HG02763 (cell line): ENCODE measurements around the gene TRAF3.
"Not testable (repeated sequence)": the region's sequence is repeated elsewhere in the genome, so short reads cannot be mapped to it uniquely, and the experiment has no call there.

ENCODE experiments used
- ATAC-seq: cut with Tn5 transposase; IDR thresholded peaks from one replicate; pipeline ENCODE4 v1.9.1; 2021; ENCODE audit warnings: mild to moderate bottlenecking, moderate library complexity; ENCODE audit not compliant: unreplicated experiment

TRAF3 gene

DNA sequence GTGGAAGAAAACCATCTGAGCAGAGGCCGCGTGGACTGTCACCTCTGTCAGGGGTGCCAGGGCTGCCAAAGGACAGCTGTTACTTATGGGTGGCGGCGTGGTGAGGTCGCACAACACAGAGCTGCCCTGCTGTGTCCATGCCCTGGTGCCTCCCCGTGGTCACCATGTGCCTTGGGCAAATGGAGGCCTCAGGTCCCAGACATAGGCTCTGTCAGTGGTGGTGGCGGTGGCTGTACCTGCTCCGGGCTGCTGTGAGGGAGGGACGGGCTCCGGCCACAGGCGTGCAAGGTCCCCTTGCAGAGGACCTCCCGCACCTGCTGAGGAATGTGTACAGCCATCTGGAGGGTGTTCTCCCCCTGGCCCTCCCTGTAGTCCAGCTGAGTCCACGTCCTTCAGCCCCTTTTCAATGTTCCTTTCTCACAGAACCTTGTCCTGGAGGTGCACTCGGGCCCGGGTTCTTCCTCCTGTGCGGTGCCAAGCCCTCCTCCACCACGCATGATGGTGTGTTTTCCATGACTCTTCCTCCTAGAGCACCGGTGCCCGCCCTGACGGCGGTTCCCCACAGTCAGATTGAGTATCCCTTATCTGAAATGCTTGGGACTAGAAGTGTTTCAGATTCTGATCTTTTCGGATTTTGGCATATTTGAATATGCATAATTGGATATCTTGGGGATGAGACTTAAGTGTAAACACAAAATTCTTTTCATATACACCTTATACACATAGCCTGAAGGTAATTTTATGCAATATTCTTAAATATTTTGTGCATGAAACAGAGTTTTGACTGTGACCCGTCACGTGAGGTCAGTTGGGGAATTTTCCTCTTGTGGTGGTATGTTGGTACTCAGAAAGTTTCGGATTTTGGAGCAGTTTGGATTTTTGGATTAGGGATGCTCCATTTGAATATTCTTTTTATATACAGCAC is 49.8 kb downstream of the TRAF3 start:
- ATAC-seq = no peak

DNA sequence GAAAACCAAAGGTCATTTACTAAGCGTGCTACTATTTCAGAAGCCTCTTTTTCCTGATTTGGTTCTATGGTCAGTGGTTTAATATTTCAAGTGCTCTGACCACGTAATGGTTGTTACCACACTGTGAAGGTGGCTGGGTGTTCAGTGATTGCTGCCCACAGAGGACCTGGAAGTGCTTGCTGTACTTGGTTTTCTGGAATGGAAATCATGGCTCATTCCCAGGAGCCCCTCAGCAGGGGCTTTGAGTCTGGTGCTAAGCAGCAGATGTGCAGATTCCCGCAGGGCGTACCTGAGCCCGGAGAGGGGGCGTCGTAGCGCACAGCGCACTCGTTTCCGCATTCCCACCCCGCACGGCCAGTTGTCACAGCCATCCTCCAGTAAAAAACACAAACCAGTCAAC is 50.5 kb downstream of the TRAF3 start:
- no peak for ATAC-seq

DNA sequence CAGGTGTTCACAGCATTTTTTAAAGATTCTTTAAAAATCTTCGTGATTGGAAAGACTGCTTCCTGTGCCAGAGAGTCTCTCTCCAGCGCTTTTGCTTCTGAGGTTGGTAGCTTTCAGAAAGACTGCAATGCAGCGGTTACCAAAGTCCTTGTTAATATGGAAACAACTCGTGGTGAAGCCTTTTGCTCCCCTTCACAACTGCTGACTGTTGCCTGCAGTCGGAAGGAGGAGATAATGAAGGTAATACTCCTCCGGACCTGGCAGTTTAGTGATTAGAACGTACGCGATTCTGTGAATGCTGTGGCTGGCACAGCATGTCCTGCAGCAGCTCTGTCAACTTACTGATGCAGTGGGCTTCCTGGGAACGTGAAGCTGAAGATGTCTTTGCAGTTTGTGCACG is 50.9 kb downstream of the TRAF3 start:
- ATAC-seq = no peak

DNA sequence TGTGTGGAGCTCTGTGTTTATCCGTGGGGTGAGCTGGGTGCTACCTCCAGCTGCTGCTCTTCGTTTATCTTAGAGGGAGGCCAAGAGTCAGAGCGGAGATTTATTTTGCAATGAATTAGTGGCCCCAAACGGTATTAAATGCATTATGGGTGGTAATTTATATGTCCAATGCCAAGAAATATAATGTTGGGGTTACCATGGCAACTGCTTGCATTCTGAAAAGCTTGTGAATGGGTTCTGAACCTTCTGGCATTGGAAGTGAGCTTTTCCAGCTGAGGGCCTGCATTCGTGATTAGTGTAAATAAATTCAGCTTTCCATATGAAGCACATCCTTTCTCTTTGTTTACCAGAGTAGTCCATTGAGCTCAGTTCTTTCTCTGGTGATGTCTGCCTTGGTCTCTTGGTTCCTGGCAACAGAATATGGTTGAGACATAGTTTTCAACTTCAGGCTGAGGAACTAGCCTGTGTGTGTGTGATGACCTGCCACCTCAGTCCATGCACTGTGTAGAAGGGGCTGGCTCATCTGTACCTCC is 51.8 kb downstream of the TRAF3 start:
- no peak for ATAC-seq

DNA sequence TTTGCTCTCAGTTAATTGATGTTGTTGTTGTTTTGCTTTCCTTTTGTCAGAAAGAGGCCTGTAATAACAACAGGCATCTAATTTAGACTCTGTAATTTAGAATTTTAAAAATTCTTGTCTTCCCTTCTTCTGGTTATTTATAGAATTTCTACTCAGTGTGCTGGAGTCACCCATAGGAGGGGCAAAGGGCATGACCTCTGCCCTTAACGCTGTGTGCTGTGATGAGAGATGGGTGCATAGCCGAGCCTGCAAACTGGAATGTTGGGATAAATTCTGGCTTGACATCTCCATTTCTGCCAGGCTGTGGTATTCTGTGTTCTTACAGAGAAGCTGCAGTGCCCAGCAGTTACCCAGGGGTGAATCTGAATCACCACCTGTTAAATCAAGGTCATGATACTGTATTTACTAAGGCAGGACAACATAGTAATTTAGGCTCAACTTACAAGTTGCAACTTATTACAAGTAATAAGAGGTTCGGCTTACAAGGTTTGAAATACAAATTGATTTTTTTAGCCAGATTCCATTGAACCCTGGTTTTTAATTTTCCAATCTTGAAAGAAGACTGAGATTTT is 53.3 kb downstream of the TRAF3 start:
- no peak for ATAC-seq

DNA sequence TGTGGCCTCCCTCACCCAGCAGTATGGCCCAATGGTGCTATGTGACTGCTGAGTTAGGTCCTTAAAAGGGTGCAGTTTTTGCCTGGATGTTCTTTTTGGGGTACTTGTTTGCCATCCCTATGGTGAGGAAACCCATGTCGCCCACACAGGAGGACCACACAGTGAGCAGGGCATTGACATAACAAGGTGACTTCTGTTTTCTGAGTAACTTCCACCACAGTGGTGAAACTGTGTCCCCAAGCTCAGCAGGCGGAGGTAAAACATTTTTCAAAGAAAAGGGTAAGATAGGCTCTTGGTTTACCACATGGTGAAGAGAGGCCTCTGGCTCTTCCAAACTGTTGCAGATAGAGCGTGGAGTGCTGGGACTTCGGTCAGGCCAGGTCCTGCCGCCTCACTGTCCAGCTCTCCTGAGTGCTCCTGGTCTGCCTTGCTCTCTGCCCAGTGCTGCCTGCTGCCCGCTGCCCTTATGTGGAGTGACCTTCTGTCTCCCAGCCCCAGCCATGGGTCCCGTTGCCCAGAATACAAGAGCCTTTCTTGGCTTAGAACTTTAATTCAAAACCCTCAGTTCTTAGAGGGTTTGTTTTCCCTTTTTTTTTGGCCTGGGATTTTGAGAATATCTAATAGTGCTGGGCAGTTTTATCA is 54.0 kb downstream of the TRAF3 start:
- no peak for ATAC-seq

DNA sequence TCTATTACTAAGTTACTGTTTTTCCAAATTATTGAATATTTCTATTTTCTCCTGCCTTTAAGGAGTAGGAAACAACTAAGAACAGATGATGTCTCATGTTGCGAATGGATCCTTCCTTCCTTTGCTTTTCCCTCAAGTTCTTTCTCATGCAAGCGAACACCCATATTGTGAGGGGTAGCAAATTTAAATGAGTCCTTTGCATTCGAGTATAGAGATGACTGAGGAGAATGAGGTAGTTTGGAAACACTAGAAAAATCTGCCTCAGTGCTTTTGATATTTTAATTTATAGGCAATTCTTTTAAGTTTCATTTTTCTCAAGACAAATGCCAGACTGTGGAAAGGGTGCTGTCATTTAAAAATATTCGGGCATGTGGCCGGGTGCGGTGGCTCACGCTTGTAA is 56.1 kb downstream of the TRAF3 start:
- no peak for ATAC-seq

DNA sequence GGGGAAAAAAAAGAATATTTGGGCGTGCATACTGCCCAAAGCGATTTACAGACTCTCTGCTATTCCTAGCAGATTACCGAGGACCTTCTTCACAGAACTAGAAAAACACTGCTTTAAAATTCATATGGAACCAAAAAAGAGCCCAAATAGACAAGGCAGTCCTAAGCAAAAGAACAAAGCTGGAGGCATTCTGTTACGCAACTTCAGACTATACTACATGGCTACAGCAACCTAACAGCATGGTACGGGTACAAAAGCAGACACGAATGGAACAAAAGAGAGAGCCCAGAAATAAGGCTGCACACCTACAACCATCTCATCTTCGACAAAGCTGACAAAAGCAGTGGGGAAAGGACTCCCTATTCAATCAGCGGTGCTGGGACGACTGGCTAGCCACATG is 56.7 kb downstream of the TRAF3 start:
- no peak for ATAC-seq

DNA sequence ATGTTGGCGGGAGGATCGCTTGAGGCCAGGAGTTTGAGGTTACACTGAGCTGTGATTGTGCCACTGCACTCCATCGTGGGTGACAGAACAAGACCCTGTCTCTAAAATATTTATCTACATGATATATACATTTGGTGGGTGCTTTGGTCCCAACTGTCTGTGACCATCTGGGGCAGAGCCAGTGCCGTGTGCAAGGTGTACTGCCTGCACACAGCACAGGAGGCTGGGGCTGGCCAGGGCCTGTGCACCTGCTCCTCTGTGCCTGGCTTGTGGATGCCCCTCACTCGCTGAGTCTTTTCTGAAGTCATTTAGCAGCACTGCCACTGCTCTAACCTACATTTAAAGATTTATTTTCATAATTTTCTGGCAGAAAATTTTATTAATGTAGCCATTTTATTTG is 58.7 kb downstream of the TRAF3 start:
- ATAC-seq = no peak

DNA sequence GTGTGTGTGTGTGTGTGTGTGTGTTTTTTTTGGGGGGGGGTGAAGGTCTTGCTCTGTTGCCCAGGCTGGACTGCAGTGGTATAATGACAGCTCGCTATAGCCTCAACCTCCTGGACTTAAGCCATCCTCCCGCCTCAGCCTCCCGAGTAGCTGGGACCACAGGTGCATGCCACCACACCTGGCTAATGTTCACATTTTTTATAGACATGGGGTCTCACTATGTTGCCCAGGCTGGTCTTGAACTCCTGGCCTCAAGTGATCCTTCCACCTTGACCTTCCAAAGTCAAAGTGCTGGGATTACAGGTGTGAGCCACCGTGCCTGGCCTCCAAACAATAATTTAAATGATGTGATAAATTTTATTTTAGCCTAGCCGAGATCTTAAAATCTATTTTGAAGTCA is 59.9 kb downstream of the TRAF3 start:
- not testable (repeated sequence) for ATAC-seq

DNA sequence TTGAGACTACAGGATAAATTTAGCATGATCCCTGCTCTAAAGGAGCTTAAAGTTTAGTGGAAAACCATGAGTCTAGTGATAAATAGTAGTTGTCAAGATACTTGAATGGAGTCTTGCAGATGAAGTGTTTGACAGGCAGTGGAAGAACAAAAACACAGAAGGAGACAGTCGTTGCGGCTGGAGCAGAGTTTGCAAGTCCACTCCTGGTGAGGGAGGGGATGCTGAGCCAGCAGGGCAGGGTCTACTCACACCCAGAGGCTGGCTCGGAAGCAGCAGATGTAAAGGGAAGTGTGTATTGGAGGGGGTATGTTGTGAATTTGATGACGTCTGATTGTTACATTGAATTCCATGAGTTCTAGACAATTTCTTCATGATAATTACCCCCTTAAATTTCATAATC is 61.3 kb downstream of the TRAF3 start:
- ATAC-seq = no peak

DNA sequence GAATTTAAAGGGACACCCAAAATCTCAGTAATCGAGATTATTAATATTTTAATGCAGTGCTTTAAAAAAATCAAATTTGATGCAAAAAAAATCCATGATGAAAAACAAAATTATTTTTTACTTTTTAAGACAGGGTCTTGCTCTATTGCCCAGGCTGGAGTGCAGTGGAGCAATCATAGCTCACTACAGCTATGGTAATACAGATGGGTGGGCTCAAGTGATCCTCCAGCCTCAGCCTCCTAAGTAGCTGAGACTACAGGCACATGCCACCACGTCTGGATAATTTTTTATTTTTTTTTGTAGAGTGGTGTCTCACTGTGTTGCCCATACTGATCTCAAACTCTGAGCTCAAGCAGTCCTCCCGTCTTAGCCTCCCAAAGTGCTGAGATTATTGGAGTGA is 62.9 kb downstream of the TRAF3 start:
- no peak for ATAC-seq

DNA sequence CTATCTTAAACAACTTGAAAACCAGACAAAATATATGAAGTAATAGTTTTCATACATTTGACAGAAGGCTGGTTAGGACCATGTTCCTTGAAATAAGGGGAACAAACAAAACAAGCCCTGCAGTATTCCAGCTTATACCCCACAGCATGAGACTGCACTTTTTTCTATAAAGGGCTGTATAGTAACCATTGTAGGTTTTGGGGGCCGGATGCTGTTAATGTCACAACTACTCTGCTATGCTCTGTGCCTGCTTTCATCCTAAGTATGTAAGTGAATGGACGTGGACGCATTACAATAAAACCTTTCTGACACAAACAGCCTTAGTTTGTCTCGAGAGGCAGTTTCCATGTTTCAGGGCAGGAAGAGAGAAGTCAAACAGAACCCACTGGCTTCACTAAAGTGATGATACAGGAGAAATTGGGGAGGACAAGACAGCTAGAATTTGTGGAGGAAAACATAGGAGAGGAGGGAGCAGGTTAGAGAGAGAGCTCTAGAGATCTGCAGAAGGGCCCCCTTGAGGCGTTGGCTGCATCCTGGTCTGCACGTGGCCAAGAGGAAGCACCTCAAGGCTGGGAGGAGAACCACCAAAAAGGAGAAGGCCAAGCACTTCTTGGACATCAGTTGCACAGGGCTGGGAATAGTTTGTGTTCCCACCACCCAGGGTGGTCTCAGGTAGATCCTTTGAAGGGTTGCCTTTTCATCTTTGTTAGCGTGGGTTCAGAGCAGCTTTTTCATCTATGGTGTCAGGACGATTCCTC is 63.7 kb downstream of the TRAF3 start:
- no peak for ATAC-seq

DNA sequence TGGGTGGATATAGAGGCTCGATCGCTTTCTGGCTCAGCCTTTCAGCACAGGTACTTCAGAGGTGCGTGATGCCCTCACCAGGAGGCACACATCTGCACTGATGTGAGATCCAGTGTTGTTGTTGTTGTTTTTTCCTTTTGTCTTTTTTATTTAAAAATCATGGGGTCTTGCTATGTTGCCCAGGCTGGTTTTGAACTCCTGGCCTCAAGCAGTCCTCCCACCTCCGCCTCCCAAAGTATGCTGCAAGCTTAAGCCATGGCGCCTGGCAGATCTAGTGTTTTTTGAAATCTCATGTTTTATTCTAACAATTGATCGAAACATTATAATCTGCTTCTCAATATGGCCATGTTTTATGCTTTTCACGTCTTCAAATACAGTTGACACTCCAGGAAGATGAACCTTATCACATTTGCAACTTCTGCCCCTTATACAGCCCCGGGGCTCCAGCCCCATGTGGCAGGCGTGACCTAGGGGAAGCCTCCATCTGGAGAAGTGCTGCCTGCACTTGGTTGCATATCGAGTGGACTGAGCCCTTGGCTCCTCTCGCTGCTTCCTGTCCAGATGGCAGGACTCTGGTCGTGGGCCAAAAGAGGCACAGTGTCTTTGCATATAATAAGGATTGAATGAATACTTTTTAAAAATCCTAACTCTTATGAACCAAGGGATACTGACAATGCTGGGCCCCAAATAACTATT is 71.7 kb downstream of the TRAF3 start:
- ATAC-seq = no peak

DNA sequence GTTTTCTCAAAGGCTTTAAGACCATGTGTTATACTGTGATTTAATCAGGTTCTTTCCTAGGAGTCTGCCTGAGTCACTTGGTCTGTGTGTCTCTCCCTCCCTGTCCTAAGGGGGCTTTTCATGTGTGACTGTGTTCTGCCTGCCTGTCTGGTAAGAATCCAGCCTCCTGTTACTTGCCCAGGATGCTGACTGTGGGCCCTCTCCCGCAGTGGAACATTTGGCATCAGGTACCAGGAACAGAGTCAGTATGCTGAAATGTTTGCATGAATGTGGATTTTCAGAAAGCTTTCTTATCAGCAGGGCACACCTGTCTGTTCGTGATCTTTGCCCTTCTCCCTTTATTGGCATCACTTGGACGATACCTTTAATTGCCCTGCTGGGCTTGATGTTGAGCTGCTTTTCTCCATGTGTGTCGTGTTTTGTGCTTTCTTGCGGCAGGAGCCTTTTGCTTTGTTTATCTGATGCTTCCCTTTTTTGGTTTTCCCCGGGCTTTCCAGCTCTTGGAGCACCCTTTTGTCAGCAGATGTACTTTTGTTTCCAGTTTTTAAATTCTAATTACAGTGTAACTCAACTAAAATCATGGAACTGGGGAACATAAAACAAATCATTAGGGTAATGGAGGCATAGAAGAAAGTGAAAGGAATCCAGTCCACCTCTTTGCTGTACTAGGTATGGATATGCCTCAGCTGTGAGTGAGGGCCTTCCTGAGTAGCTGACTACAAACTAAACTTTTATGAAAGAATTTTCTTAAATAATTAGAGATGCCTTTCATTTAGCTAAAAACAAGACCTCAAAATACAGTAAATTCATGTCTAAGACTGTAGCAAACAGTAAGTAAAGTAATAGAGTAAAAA is 72.5 kb downstream of the TRAF3 start:
- no peak for ATAC-seq

DNA sequence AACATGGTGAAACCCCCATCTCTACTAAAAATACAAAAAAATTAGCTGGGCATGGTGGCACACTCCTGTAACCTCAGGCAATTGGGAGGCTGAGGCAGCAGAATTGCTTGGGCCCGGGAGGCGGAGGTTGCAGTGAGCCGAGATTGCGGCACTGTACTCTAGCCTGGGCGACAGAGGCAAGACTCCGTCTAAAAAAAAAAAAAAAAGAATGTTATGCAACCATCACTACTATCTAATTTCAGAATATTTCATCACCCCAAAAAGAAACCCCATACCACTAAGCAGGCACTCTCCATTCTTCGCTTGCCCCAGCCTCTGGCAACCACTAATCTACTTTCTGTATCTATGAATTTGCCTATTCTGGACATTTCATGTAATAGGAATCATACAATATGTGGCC is 76.4 kb downstream of the TRAF3 start:
- no peak for ATAC-seq

DNA sequence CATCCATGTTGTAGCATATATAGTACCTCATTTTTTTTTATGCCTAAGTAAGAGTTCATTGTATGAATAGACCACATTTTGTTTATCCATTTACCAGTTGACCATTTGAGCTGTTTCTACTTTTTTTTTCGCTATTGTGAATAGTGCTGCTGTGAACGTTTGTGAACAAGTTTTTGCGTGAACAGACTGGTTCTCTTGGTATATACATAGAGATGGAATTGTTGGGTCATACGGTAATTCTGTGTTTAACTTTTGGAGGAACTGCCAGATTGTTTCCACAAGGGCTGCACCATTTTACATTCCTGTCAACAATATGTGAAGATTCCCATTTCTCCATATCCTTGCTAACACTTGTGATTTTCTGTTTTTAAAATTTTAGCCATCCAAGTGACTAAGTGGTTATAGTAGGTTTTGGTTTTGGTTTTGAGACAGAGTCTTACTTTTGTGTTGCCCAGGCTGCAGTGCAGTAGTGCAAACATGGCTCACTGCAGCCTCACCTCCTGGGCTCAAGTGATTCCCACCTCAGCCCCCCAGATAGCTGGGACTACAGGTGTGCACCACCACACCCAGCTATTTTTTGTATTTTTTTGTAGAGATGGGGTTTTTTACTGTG is 76.9 kb downstream of the TRAF3 start:
- ATAC-seq = no peak

DNA sequence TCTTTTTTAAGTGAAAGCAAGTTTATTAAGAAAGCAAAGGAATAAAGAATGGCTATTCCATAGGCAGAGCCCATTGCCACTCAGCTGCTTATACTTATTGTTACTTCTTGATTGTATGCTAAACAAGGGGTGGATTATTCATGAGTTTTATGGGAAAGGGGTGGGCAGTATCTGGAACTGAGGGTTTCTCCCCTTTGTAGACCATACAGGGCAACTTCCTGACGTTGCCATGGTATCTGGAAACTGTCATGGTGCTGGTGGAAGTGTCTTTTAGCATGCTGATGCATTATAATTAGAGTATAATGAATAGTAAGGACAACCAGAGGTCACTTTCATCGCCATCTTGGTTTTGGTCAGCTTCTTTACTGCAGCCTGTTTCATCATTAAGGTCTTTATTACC is 78.9 kb downstream of the TRAF3 start:
- ATAC-seq = no peak

DNA sequence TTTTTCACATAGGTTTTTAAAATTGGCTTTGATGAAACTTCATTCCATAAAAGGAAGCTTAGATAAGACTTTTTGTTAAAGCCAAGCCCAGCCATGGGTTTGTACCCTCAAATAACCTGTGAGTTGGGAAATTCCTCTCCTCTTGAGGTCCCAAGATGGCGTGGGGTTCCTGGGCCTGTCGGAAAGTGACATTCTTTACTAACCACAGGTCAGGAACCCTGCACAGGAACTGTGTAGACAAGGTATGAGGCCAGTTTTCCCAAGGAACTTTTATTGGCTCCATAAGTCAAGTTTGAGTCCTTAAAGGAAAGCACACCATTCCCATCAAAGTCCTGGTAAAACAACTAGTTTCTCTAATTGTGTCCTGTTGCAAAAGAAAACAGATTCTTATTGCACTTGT is 80.2 kb downstream of the TRAF3 start:
- no peak for ATAC-seq
